Measurements from ENCODE around the gene PTPRG.

The PTPRG gene

DNA sequence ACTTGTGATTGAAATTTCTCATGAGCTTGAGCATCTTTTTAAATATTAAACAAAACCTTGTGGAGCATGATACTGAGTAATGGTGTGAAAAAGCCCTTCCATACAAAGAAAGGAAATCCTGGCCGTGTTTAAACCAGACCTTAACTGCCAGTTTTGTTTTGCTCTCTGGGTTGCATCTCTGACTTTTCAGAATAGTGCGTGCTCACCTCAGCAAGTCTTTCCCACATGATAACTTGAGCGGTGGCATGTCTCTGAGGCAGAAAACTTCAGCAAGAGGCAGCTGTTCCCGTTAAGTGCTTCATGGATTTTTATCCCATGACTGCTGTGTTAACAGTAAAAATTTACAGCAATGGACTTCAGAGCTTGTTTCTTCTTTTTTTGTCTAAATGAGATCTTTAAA, 418.7 kb downstream of the PTPRG start:
- ATAC-seq (no peak), DNase-seq (ENCODE audit: low spot score in 2 of 2) (no peak)
- Mint-ChIP-seq H3K27ac (no peak overlapping the region), H3K36me3 (no peaks in the 10 kb centered on the region), H3K4me1 (no peaks in the 10 kb centered on the region), H3K9me3 (no peaks in the 10 kb centered on the region), H3K4me3 (no peak overlapping the region)

DNA sequence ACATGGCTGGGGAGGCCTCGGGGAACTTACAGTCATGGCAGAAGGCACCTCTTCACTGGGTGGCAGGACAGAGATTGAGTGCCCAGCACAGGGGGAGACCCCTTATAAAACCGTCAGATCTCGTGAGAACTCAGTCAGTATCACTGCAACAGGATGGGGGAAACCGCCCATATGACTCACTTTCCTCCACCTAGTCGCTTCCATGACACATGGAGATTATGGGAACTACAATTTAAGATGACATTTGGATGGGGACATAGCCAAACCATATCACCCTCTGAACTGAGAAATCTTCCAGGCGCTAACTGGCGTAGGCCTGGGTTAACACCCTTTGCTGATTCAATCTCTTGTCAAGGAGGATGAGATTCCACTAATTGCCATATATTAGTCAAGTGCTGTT, 419.7 kb downstream of the PTPRG start:
- no peak overlapping the region for H3K4me3 Mint-ChIP-seq
- DNase-seq (ENCODE audit: low spot score in 2 of 2) (no peak), ATAC-seq (no peak)
- no peak overlapping the region for H3K27ac Mint-ChIP-seq
- H3K36me3 Mint-ChIP-seq = no peaks in the 10 kb centered on the region
- H3K4me1 Mint-ChIP-seq = no peaks in the 10 kb centered on the region
- no peaks in the 10 kb centered on the region for H3K9me3 Mint-ChIP-seq

- Mint-ChIP-seq H3K9me3 (no peaks in the 10 kb centered on the region), H3K4me1 (no peaks in the 10 kb centered on the region)
- DNase-seq (ENCODE audit: low spot score in 2 of 2) = no peak
Observed at GRCh38 chr3:61983479-61983878, 422.1 kb downstream of the PTPRG start.

GRCh38 chr3:61985020-61985419, 423.6 kb downstream of the PTPRG start:
- Mint-ChIP-seq H3K4me1 (no peaks in the 10 kb centered on the region), H3K9me3 (no peaks in the 10 kb centered on the region), H3K36me3 (no peaks in the 10 kb centered on the region), H3K27ac (no peak overlapping the region), H3K4me3 (no peak overlapping the region)
- DNase-seq (ENCODE audit: low spot score in 2 of 2) = no peak
- ATAC-seq = no peak

More at GRCh38 chr3:61983479-61983878, 422.1 kb downstream of the PTPRG start:
- no peak for ATAC-seq
- no peak overlapping the region for H3K4me3 Mint-ChIP-seq
- no peaks in the 10 kb centered on the region for H3K36me3 Mint-ChIP-seq
- H3K27ac Mint-ChIP-seq = no peak overlapping the region

- Mint-ChIP-seq H3K36me3 (no peaks in the 10 kb centered on the region), H3K9me3 (peaks cover 2% of the 10 kb centered on the region), H3K4me3 (no peak overlapping the region), H3K27ac (no peak overlapping the region), H3K4me1 (no peaks in the 10 kb centered on the region)
- DNase-seq (ENCODE audit: low spot score in 2 of 2) (no peak), ATAC-seq (no peak)
Observed at GRCh38 chr3:61986473-61986872, 425.1 kb downstream of the PTPRG start.

DNA sequence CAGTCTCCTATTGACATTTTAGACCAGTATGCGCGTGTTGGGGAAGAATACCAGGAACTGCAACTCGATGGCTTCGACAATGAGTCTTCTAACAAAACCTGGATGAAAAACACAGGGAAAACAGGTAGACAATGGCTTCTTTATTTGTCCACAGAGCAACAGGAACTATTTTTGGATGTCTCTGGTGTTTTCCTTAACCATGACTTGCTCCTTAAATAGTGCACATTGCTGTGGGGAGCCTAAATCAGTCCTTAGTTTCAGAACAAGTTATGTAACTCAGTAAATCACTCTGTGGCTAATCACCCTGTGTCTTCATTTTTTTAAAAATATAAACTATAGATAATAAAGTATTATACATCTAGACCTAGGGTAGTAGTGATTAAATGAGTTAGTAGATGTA, 428.3 kb downstream of the PTPRG start:
- no peaks in the 10 kb centered on the region for H3K4me1 Mint-ChIP-seq
- no peak overlapping the region for H3K27ac Mint-ChIP-seq
- no peak for ATAC-seq
- H3K4me3 Mint-ChIP-seq = no peak overlapping the region
- DNase-seq (ENCODE audit: low spot score in 2 of 2) = no peak
- H3K9me3 Mint-ChIP-seq = peaks cover 3% of the 10 kb centered on the region
- H3K36me3 Mint-ChIP-seq = no peaks in the 10 kb centered on the region

- Mint-ChIP-seq H3K9me3 (peaks cover 3% of the 10 kb centered on the region), H3K4me1 (no peaks in the 10 kb centered on the region), H3K27ac (no peak overlapping the region), H3K36me3 (no peaks in the 10 kb centered on the region), H3K4me3 (no peak overlapping the region)
- DNase-seq (ENCODE audit: low spot score in 2 of 2) = no peak
- no peak for ATAC-seq
Observed at GRCh38 chr3:61990327-61991027, 429.1 kb downstream of the PTPRG start.

DNA sequence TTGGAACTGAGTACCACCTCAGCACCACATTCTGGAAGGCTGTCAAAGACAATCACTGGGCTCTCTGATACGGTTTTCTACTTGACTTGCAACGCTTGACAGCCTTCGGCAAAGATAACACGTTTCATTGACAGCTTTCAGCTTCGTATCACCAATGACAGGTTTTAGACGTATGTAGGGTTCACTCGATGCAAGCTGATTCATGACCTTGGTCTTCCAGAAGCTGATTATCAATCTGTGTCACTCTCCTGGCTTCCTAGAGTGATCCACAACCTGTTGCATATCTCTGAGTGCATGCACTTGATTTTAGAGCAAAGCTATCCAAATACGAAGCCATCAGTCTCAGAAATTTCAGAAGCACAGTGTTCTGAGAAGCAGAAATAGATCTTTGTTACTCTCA, 430.3 kb downstream of the PTPRG start:
- no peaks in the 10 kb centered on the region for H3K36me3 Mint-ChIP-seq
- H3K4me1 Mint-ChIP-seq = no peaks in the 10 kb centered on the region
- H3K4me3 Mint-ChIP-seq = no peak overlapping the region
- peaks cover 7% of the 10 kb centered on the region for H3K9me3 Mint-ChIP-seq
- no peak for DNase-seq (ENCODE audit: low spot score in 2 of 2)
- H3K27ac Mint-ChIP-seq = no peak overlapping the region
- no peak for ATAC-seq

DNA sequence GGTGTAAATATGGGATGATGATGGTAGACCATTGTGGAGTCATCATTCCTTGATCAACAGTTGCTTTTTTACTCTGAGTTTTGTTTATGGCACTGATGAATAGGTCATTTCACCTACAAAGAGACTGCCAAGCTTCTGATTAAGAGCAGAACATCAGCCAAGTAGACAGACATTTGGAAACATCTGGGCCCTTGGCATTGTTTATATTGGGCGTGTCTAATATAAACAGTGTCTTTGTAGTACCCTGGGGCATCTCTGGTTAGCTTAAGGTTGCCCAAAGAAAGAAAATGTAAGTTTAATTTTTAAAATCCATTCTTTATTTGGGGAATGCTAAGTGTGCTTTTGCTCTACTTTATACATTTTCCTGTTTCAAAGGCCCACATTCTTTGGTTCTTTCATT, 435.0 kb downstream of the PTPRG start:
- Mint-ChIP-seq H3K9me3 (peaks cover 10% of the 10 kb centered on the region), H3K36me3 (no peaks in the 10 kb centered on the region), H3K27ac (no peak overlapping the region), H3K4me3 (no peak overlapping the region), H3K4me1 (no peaks in the 10 kb centered on the region)
- ATAC-seq (no peak), DNase-seq (ENCODE audit: low spot score in 2 of 2) (no peak)

- ATAC-seq = no peak
- Mint-ChIP-seq H3K4me3 (no peak overlapping the region), H3K9me3 (peaks cover 8% of the 10 kb centered on the region), H3K36me3 (no peaks in the 10 kb centered on the region), H3K27ac (no peak overlapping the region), H3K4me1 (no peaks in the 10 kb centered on the region)
- DNase-seq (ENCODE audit: low spot score in 2 of 2) = no peak
Observed at GRCh38 chr3:61997101-61997500, 435.7 kb downstream of the PTPRG start.

GRCh38 chr3:62003835-62004234, 442.5 kb downstream of the PTPRG start:
- Mint-ChIP-seq H3K4me3 (no peak overlapping the region), H3K27ac (no peak overlapping the region), H3K9me3 (peaks cover 3% of the 10 kb centered on the region), H3K36me3 (no peaks in the 10 kb centered on the region), H3K4me1 (no peaks in the 10 kb centered on the region)
- DNase-seq (ENCODE audit: low spot score in 2 of 2) = no peak
- no peak for ATAC-seq

DNA sequence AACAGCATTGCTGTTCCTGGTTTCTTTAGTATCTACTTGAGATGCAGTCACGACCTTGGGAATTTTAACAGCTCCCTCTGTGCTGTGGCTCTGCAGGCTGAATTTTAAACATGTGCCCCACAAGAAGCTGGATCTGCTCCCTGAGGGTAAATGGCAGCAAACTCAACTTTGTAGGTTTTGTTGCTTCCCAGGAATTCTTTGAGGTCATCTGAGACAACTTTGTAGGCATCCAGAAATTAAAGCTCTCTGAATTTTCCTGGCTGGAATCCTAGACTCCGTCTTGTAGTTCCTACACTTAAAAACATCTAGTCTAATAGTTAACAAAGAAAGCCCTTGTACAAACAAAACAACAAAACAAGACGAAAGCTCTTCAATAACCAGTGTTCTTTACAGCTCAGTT, 445.7 kb downstream of the PTPRG start:
- H3K4me3 Mint-ChIP-seq = no peak overlapping the region
- H3K27ac Mint-ChIP-seq = no peak overlapping the region
- H3K9me3 Mint-ChIP-seq = peaks cover 8% of the 10 kb centered on the region
- H3K36me3 Mint-ChIP-seq = no peaks in the 10 kb centered on the region
- DNase-seq (ENCODE audit: low spot score in 2 of 2) (no peak), ATAC-seq (no peak)
- H3K4me1 Mint-ChIP-seq = no peaks in the 10 kb centered on the region

DNA sequence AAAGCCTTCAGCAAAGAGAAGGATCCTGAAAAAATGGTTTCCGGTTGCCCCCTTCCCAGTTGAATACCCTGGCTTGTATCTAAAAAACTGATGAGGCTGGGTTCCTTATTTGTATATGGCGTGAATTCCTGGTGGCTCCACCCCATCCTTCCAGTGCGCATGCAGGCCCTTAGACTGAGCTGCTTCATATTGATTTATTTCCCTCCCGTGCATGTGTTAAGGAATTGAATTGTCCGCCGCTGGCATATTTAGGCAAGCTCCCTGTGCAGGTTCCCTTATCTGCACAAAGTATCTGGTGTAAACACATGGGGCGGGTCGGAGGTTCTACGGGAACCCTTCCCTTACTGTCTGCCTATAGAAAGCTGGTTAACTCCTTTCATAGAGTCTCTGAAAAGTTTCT, 449.6 kb downstream of the PTPRG start:
- Mint-ChIP-seq H3K36me3 (no peaks in the 10 kb centered on the region), H3K4me1 (no peaks in the 10 kb centered on the region), H3K27ac (no peak overlapping the region), H3K9me3 (peaks cover 8% of the 10 kb centered on the region), H3K4me3 (no peak overlapping the region)
- no peak for DNase-seq (ENCODE audit: low spot score in 2 of 2)
- no peak for ATAC-seq

DNA sequence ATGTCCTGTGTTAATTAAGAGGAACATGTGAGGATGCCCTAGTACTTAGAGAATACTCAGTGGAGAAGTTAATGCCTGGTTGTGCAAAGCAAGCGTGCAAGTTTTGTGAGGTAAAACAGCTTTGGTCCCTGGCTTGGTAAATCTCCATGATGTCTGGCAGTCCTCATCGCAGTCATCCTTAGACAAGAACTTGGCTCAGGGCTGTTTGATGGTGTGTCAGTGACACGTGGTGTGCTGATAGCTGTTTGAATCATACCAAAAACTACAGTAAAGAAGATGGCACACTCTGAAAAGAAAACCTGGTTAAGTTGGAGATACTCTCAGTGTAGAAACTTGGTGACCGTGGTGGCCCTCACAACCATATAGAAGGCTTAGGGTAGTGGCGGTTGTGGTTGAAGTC, 450.3 kb downstream of the PTPRG start:
- ATAC-seq (no peak), DNase-seq (ENCODE audit: low spot score in 2 of 2) (no peak)
- Mint-ChIP-seq H3K27ac (no peak overlapping the region), H3K4me1 (no peaks in the 10 kb centered on the region), H3K9me3 (peaks cover 4% of the 10 kb centered on the region), H3K36me3 (no peaks in the 10 kb centered on the region), H3K4me3 (no peak overlapping the region)

- no peak for ATAC-seq
- Mint-ChIP-seq H3K4me3 (no peak overlapping the region), H3K36me3 (no peaks in the 10 kb centered on the region), H3K9me3 (peaks cover 4% of the 10 kb centered on the region), H3K4me1 (no peaks in the 10 kb centered on the region), H3K27ac (no peak overlapping the region)
- DNase-seq (ENCODE audit: low spot score in 2 of 2) = no peak
Observed at GRCh38 chr3:62013951-62014350, 452.6 kb downstream of the PTPRG start.

DNA sequence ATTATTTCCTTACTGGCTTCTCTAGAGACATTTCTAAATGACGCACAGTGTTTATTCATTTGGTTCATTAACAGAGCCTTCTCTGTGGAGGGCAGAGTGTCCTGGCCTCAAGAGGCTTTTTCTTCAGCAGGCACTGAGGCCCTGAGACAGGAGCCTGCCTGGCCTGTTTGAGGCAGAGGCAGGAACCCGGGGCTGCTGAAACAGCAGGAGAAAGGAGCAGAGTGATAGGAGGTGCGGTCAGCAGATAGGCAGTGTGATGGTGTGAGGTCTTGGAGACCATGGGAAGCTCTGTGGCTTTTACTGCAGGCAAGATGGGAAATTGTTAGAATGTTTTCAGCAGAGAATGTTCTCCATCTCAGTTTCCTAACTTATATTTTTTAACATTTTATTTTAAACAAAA, 453.7 kb downstream of the PTPRG start:
- no peaks in the 10 kb centered on the region for H3K4me1 Mint-ChIP-seq
- no peaks in the 10 kb centered on the region for H3K9me3 Mint-ChIP-seq
- DNase-seq (ENCODE audit: low spot score in 2 of 2) (no peak), ATAC-seq (no peak)
- H3K36me3 Mint-ChIP-seq = no peaks in the 10 kb centered on the region
- H3K27ac Mint-ChIP-seq = no peak overlapping the region
- no peak overlapping the region for H3K4me3 Mint-ChIP-seq

DNA sequence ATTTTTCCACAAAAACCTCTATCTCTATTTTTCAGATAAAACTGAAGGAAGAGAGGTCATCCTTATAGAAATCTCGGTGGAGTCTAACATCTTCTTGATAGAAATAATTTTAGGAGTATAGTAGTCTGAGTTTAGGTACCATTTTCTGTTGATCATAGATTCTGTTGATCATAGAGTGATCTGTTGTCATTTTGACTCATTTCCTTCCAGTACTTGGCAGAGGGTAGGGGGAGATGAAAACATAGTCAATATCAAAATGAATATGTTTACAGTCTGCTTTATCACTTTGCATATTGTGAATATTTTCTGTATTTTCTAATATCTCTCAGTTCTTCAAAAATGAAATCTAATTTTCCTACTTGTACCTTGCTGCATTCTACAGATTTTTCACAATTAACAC, 458.5 kb downstream of the PTPRG start:
- Mint-ChIP-seq H3K4me1 (no peaks in the 10 kb centered on the region), H3K27ac (no peak overlapping the region), H3K36me3 (no peaks in the 10 kb centered on the region), H3K9me3 (no peaks in the 10 kb centered on the region), H3K4me3 (no peak overlapping the region)
- no peak for ATAC-seq
- no peak for DNase-seq (ENCODE audit: low spot score in 2 of 2)
